ENCODE data around the gene ZNF207.
"Not testable (repeated sequence)": the region's sequence is repeated elsewhere in the genome, so short reads cannot be mapped to it uniquely, and the experiment has no call there.

ZNF207 gene

DNA sequence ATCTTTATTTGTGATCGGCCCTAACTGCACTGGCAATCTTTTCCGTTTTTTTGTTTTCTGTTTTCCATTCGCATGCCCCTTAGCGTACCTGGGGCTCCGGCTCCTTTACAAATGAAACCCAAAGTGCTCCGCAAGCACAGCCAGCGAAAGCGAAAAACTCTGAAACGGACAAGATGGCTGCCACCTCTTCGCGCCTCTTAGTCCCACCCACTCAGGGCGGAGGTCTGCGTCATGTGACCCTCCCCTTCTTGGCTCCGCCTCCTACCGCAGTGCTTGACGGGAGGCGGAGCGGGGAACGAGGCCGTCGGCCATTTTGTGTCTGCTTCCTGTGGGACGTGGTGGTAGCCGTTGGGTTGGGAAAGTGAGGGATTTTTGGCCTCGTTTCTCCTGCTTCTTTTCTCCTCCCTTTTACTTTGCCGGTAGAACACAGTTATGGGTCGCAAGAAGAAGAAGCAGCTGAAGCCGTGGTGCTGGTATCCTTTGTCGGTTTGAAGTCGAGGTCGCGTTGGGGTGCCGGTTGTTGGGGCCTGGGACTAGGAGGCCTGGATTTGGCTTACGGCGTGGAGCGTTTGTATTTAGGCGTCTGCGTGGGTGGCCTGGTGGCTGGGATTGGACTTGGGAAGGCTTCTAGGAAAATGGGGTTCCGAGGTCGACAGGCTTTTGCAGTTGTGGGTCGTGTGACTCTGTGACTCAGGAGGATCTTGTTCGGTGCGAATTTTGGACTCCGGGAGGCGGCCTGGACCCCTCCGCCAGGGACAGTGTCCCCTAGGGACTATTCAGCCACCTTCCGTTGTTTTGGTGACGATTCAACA is at the start of gene ZNF207:
Gene ZNF207, plus strand, starts transcription at position 304 of the 812 bp plus-strand sequence. Its CDS starts 129 bp downstream, at position 433.
- peak; percentile 89 for DNase-seq (ENCODE audit: low read depth)

DNA sequence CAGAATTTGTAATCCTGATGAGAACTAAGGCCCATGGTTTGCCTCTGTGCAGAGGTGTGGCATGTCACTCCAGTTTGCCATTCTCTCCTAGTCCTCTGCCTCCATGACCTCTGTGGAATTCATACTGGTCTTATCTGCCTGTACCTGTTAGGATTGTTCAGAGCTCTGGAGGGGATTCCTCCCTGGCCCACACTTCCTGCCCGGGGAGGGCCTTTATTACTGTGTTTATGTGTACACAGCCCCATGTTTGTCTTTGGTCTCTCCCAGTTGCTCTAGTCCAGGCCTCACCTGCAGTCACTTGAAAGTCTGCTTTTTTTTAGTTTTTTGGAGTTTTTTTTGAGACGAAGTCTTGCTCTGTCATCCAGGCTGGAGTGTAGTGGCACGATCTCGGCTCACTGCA is 47.9 kb upstream of the ZNF207 start:
- DNase-seq (ENCODE audit: low read depth), result no peak

DNA sequence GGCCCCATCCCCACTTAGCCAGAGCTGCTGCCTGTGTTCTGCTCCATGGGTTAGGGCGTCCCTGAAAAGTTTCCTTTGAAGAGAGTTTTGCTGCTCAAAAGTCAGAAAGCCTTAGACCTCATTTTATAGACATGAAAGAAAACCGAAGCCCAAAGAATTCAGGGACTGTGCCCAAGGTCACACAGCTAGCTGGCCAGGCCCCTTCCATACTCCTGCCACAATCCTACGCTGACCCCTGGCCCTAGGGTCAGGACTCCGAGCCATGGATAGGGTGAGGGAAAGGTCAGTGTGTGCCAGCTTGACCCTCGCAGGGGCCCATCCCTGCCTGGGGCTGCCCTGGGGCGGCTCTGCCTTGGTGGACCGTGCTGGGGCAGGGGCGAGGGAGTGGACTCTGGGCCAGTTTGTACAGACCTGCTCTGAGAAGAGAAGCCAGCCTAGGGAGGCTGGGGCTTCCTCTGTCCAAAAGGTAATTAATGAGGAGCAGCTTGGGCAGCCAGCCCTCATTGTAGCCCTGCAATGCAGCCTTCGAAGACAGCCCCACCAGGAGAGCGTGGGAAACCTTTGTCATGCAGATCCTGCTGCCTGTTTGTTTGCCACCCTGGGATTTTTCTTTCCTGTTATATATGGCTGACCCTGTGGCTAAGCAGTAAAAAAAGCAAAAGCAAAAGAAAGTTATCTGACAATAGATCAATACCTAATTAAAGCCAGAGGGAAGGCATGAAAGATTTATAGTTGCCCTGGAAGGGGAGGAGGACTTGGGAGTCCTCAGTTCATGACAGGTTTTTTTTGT is 46.9 kb upstream of the ZNF207 start:
- DNase-seq (ENCODE audit: low read depth), result no peak

DNA sequence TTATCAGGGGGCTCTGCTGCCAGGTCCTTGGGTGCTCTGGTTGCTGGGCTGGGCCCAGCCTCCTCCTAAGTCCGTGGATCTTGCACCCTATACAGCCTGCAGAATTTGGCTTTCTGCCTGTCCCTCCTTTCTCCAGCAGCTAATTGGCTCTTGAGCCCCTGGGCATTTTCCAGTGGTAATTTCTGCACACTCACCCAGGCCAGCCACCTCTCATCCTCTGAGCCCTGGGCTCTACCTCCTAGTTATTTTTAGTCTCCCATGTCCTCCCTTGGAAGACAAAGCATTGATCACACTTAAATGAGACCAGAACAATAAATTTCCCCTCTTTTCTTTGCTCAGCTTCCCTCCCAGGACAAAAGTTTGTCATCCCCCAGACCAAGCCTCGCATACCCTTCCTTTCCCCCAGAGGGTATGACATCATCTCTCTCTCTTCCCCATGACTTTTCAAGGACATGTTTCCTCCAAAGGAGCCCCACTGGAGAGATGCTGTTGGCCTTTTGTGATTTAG is 46.1 kb upstream of the ZNF207 start:
- DNase-seq (ENCODE audit: low read depth), result no peak

DNA sequence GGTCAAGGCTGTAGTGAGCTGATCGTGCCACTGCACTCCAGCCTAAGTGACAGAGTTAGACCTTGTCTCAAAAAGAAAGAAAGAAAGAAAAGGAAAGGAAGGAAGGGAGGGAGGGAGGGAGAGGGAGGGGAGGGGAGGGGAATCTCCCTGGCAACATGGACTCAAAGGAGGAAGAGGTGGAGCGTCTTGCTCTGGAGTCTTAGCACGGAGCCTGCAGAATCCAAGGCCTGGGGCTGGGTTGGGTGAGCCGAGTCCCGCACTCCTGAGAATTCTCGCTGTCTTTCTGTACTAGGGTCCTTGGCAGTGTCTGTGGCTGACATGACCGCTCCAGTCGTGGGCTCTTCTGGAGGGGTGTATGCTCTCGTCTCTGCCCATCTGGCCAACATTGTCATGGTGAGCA is 44.9 kb upstream of the ZNF207 start:
- no peak for DNase-seq (ENCODE audit: low read depth)

DNA sequence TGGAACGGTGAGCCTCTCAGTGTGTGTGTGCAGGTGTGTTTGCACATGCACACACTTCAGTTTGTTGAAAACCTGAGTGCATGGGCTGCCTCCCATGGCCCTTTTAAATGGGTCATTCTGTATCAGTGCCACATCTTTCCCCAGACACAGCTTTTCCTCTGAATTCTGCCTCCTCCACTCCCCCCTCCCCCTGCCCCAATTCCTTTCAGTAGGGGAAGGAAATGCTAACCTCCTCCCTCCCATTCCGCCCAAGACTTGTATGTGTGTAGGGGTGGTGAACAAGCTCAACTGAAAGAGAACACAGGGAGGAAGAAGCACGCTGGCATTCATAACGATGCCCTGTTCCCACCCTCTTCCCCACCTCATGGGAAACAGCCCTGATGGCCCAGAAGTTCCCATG is 42.3 kb upstream of the ZNF207 start:
- DNase-seq (ENCODE audit: low read depth), result no peak

DNA sequence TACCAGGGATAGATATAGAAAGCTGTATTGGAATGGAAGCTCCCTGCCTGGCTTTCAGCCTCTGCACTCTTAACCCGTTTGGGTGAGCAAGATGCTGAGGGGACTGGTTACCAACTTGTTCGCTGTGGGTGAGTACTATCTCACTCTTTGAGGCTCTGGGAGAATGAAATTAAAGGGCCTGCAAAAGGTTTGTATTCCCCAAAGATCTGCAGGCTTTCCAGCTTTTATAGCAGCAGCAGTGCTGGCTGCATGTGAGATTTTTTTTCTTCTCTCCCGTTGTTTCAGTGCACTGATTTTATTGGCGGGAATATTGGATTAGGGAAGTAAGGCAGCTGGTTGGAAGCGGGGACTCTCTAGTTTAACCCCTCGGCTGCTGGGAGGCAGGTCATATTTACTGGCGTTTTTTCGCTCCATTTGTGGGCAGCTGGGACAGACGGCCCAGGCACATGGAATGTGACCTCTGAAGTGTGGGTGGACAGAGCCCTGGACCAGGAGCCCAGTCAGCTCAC is 38.9 kb upstream of the ZNF207 start:
- no peak for DNase-seq (ENCODE audit: low read depth)

DNA sequence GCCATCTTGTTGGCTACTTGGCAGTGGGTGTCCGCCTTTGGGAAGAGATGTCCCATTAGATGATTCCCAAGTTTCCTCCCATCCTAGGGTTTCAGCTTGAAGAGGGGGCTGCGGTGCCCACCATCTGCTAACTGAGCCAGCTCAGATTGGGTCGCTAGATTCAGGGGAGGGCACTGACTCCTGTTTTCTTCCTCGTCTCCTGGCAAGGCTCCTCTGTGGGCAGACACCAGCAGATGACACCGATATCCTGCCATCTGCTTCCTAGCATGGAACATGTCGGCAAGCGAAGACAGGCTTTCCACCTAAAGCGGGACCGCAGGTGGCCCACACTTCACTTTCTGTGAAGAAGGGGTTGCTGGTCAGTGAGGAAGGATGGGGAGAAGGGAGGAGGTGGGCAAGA is 35.3 kb upstream of the ZNF207 start:
- DNase-seq (ENCODE audit: low read depth), result no peak

DNA sequence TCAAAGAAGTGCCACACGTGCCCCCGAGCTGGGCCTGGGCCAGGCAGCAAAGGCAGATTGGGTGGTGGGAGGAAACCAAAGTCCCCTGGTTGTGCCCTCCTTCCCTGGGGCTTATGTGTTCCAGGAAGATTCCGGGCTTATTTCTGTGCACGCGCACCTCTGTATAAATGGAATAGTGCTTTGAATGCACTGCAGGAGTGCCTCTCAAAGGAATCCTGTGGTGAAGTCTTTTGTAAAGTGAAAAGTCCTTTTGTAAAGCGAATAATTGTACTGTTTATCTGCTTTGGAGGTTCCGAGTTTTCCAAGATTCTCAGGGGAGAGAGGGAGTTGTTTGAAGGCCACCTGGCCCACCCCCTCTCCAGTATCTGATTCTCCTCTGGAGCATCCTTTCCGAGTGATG is 34.8 kb upstream of the ZNF207 start:
- DNase-seq (ENCODE audit: low read depth), result no peak

DNA sequence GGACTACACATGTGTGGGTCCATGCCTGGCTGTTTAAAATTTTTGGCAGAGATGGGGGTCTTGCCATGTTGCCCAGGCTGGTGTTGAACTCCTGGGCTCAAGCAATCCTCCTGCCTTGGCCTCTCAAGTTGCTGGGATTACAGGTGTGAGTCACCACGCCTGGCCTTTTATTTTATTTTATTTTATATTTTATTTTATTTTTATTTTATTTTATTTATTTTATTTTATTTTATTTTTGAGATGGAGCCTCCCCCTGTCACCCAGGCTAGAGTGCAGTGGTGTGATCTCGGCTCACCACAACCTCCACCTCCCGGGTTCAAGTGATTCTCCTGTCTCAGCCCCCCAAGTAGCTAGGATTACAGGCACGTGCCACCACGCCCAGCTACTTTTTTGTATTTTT is 33.3 kb upstream of the ZNF207 start:
- not testable (repeated sequence) for DNase-seq (ENCODE audit: low read depth)

DNA sequence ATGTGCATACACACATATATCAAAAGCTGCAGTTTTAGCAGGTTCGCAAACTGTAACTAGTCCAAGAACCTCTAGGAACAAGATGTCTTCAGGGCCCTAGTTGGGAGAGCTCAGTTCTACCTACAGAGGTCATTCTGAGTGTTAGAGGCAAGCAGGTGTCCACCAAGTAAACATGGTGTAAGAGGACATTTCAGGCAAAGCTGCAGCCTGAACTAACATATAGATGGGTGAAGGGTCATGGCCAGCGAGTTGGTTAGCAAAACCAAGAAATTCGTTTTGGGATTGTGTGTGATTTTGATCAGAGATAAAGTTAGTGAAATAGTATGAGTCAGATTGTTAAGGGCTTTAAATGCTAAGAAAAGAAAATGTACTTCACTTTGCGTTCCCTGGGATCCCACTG is 32.6 kb upstream of the ZNF207 start:
- no peak for DNase-seq (ENCODE audit: low read depth)

DNA sequence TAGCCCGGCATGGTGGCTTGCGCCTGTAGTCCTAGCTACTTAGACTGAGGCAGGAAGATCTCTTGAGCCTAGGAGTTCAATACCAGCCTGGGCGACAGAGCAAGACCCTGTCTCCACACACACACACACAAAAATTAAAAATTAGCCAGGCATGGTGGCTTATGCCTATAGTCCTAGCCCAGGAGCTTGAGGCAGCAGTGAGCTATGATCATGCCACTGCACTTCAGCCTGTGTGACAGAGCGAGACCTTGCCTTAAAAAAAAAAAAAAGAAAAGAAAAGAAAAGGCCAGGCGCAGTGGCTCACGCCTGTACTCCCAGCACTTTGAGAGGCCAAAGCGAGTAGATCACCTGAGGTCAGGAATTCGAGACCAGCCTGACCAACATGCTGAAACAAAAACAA is 31.9 kb upstream of the ZNF207 start:
- DNase-seq (ENCODE audit: low read depth), result no peak

DNA sequence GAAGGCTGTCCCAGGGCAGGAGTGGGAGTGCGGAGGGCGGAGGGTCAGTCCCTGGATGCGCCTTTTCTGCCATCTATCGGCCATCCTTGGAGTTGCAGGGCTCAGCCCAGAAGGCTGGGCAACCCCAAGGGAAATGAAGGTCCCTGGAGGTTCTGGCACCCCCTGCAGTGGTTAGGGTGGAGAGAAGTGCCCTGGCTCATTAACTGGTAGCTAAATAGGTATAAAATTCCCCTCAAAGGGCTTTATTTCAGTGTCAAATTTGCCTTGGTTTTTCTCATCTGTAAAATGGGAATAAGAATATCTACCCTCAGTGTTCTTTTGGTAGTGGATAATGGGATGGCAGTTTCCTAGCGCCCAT is 30.4 kb upstream of the ZNF207 start:
- DNase-seq (ENCODE audit: low read depth), result peak; percentile 40

DNA sequence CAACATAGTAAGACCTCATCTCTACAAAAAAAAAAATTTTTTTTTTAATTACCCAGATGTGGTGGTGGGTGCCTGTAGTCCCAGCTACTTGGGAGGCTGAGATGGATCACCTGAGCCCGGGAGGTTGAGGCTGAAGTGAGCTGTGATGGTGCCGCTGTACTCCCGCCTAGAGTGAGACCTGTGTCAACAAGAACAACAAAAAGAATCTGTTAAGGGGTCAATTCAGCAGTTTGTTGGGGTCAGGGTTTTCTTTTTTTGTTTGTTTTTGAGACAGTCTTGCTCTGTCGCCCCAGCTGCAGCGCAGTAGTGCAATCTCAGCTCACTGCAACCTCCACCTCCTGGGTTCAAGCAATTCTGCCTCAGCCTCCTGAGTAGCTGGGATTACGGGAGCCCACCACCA is 29.9 kb upstream of the ZNF207 start:
- DNase-seq (ENCODE audit: low read depth), result not testable (repeated sequence)

DNA sequence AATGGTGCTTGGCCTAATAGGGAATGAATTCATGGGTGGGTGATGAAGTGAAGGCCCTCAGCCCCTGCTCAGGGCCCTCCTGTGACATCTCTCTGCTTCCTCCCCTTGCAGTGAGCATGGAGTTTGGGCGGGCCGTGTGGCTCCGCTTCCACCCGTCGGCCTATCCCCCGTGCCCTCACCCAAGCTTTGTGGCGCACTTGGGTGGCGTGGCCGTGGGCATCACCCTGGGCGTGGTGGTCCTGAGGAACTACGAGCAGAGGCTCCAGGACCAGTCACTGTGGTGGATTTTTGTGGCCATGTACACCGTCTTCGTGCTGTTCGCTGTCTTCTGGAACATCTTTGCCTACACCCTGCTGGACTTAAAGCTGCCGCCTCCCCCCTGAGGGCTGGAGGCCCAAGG is 29.1 kb upstream of the ZNF207 start:
- DNase-seq (ENCODE audit: low read depth), result no peak

DNA sequence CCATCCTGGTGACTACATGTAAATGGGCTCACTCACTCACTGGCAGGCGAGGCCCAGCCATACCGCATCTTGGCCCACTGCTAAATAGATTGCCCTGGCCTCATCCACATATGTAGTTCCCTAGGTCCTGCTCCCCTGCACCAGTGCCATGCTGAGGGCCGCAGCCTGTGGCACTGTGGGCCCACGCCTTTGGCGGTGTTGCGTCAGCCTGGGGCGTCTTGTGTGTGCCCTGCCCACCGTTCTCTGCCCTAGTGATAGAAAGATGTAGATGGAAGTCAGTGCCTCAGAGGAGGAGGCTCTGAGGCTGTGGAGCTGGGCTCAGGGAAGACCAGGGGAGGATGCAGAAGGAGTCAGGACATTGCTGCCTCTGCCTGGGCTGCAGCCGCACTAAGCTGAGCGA is 26.9 kb upstream of the ZNF207 start:
- no peak for DNase-seq (ENCODE audit: low read depth)

DNA sequence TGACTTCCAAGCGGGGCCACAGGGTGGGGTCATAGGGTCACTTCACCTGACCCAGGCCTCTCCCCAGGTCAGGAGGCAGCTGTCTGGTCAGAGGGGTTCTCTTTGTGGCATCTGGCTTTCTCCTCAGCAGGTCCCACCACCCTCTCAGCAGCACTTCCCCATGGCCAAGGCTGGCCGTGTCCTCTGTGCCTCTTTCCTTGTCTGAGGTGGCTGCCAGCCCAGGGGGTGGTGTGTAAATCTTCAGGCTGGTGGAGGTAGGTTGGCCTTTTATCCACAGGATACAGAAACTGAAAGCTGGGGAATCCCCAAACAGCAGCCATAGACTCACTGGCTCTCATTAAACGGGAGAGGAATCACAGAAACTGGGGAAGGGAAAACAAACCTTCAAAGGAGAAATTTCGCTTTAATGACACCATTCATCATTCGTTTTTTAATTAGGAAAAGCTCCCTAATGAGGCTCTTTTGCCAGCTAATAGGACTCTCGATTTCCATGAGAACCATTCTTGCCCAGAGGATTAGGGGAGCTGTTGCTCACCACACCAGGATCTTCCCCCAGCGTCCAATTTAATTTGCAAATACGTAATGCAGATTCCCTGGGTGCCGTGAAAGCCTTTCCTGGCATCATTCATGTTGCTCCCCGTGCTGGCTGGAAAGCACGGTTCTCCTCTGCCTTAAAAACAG is 26.0 kb upstream of the ZNF207 start:
- no peak for DNase-seq (ENCODE audit: low read depth)

DNA sequence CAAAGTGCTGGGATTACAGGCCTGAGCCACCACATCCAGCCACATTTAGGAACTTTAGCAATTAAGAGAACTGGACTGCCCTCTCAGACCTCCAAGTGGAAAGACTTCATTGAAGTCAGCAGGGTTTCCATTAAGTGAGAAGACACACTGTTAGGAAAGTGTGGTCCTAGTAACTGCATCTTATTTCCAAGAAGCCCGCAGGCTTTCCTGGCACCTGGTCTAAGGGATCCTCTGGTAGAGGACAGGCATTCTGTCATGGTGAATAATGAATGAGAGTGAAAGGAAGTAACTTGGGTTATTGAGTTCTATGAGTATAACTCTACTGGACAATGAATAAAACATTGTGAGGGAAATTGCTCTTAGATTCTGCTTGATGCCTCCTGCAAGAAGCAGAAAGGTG is 22.0 kb upstream of the ZNF207 start:
- no peak for DNase-seq (ENCODE audit: low read depth)

DNA sequence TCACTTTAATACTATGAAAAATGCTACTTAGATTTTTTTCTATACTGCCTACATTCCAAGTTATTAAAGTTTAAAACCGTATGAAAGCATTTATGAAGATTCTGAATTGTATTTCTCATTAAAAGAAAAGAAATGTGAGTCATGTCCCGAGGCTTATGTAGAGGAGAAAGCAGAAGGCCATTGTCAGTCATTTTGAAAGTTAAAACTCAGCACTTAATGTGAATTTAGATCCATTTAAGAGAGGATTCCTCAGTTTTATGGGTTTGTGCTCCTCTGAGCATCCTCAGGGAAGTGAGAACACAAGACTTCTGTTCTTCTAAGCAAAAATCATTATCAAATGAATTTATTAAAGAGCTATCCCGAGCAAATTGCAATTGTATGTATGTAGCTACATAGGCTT is 19.8 kb upstream of the ZNF207 start:
- DNase-seq (ENCODE audit: low read depth), result no peak

DNA sequence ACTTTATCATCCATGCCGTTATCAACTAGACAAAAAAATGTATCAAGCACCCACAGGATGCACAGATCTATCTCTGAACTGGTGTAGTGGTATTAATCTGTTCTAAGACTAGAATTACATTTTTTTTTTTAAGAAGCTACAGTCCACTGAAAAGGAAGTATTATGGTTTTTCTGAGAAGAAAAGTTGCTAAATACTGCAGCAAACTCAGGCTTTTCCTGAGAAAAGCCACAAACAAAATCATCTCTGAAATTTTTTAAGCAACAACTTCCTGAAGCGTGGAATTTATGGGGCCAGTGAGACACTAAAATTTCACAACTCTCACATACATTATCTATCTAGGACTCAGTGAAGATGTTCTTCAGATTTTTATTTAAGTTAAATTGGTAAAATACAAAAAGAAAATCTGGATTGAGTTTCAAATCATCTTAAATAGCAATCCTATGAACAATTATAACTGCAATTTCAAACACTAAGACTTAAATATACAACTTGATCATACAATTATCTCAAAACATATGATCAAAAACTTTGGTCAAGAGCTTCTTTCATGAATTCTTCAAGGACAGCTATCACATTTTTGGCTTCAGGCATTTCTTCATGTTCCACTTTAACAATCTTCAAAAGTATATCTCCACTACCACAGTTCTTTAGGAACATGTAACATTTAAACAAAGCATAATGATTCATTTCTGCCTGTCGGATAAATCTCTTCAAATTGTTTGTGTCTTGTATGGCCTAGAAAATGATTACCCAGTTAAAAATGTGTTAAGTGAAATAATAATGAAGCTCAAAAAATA is 18.5 kb upstream of the ZNF207 start:
- no peak for DNase-seq (ENCODE audit: low read depth)

DNA sequence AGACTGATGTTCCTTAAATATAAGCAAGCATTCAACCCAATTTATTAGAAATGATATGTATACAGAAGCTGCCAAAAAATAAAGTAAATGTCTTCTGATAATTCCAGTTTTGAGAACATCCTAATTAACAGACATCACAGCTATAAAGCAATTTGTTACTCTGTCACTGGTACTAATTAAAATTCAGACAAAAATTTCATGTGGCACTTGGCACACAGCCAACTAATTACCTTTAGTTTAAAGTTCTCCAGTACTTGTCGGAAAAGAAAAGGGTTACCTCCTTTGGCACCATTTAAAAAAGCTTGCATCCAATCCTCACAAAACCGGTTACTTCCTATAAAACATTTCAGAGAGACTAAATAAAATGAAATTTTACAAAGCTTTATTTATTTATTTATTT is 16.8 kb upstream of the ZNF207 start:
- no peak for DNase-seq (ENCODE audit: low read depth)

DNA sequence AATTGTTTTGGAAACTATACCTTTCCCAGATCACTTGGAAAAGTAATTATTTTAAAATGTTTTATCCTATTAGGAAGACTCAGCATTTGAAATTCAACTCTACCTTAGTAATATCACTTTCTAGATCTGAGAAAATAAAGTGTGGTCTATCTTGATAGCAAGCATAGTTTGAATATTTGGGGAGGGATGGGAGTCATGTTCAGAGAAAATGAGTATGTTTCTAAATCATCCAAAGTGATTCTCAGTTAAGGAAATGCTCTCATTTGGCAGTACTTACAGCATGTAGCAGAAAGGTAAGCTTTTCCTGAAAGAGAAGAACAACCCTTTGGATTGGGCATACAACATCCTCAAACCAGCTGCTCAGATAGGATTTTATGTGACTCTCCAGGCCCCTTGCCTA is 14.9 kb upstream of the ZNF207 start:
- no peak for DNase-seq (ENCODE audit: low read depth)
